ENCODE results near the gene TMSB10.
"Not testable (repeated sequence)": the region's sequence is repeated elsewhere in the genome, so short reads cannot be mapped to it uniquely, and the experiment has no call there.

The TMSB10 gene

DNA sequence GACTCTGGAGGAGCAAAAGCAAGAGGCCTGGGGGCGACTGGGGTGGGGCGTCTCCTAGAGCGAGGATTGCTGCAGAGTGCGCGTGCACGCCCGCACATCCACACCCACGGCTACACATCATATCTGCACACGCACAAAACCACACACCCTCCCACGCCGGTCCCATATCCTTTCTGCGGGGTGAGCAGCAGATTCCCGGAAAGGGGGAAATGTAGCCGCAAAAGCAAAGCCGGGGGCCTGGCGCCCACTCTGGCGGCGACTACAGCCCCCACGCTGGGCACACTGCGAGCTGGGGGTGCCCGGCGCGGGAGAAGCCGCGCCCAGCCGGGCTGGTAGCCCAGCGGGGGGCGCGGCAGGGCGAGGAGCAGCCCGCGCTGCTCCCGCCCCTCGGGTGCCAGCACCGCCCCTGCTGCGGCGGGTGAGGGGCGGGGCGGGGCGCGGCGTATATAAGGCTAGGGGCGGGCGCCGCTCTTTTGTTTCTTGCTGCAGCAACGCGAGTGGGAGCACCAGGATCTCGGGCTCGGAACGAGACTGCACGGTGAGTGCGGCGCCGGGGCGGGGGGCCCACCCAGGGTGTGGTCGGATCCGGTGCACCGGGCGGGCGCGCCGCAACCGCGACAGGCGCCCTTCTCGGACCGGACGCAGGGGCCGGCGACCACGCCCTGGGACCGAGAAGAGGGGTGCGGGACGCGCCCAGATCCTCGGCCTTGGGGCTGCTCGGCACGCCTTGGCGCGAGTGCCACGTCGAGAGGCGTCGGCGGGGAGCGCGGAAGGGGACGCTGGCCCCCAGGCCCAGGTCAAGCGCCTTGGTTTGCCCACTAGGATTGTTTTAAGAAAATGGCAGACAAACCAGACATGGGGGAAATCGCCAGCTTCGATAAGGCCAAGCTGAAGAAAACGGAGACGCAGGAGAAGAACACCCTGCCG lies at the start of gene TMSB10:
TSS of gene TMSB10 (plus strand) at position 476 of the 927 bp plus-strand sequence.
- peak; percentile 91 for DNase-seq (ENCODE audit: low spot score)

- DNase-seq (ENCODE audit: low spot score) = no peak
These were observed 49.7 kb upstream of the TMSB10 start for GRCh38 chr2:84855731-84856130.

GRCh38 chr2:84856787-84857186 lies 48.7 kb upstream of the TMSB10 start:
- no peak for DNase-seq (ENCODE audit: low spot score)

DNA sequence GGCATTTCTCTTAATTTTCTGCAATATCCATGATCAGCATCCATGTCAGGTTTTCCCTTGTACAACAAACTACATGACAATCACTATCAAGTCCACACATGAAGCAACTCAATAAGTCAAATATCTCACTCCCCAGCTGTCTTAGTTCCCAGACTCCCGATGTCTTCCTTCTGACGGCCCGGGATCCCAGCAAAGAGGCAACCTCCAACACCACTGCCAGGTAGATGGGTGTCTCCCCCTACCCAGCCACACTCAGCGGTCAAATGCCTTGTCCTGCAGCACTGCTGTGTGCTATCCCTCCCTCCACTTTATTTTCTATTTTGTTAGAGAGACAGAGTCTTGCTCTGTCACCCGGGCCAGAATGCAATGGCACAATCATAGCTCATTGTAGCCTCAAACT lies 47.9 kb upstream of the TMSB10 start:
- no peak for DNase-seq (ENCODE audit: low spot score)

DNA sequence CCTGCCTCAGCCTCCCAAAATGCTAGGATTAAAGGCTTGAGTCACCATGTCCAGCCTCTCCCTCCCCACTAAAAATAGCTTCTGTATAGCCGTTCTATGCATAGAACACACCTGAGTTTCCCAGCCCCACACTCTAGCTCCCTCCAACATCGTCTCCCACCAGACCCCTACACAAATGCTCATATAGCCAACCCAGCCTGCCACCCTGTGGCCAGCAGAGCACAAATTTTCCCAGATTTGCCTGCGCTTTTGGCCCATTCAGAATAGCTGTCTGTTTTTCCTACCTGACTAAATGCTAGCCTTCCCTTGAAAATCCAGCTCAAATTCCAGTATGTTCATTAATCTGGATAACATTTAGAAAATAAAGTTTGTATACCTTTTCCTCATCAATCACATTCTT lies 47.3 kb upstream of the TMSB10 start:
- DNase-seq (ENCODE audit: low spot score) = no peak

GRCh38 chr2:84858937-84859336 lies 46.5 kb upstream of the TMSB10 start:
- no peak for DNase-seq (ENCODE audit: low spot score)

- DNase-seq (ENCODE audit: low spot score) = no peak
These were observed 43.9 kb upstream of the TMSB10 start for GRCh38 chr2:84861539-84861938.

DNA sequence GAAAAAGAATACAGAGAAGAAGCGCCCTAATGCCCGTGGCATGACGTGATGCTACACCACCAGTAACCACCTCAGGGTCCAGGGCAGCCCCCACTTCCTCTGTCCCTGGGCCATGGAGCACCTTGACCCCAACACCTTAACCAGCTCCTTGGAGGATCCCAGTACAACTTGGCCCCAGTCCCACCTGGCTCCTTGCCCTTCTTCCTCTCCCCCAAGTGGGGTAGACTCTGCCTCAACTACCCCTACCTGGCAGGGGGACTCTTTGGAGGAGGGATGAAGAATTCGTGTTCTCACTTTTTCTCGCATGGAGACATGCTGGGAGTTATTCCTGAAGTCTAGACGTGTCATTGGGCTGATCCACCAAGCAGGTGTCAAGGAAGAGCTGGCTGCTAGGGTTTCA lies 43.5 kb upstream of the TMSB10 start:
- DNase-seq (ENCODE audit: low spot score) = no peak

DNA sequence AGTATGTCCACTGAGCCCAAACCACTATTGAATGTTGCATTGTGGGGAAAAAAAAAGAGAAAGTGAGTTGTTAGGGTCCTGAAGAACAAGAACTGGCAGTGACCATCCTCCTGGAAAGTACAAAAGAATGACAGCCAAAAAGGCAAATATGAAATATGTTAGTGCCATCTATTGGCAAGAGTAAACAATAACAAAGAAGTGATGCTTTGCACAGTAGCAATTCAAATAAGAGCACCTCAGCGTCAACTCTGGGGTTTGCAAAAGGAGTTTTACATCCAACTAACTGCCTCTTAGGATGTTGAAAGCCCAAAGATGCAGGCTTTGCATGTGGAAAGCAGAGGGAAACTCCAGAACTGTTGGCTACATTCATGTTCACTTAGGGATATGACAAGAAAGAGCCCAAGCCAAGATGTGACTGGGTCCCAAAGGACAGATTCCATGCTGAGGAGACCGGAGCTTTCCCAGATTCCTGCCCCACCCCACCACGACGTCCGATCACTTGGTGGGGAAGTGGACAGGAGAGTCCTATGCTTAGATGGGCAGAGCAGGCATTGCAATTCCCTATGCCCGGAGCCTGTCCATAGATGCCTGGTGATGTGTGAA lies 40.2 kb upstream of the TMSB10 start:
- peak; percentile 23 for DNase-seq (ENCODE audit: low spot score)

DNA sequence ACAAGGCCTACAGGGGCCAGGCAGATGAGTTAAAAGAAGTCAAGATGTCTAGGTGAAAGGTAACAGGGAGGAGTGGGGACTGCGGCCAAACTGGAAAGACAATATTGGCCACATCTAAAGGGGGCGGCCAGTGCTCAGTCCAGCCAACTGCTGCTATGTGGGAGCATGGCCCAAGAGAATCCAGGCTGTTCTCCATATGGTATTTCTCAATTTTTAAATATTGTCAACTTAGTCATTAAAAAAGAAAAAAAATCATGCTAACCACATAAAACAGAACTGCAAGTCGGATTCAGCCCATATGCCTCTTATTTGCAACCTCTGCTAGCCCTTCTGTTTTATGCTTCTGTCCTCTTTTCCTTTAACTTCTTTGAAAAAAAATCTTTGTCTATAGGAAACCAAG lies 39.3 kb upstream of the TMSB10 start:
- DNase-seq (ENCODE audit: low spot score) = no peak

GRCh38 chr2:84868327-84868726 lies 37.1 kb upstream of the TMSB10 start:
- not testable (repeated sequence) for DNase-seq (ENCODE audit: low spot score)

GRCh38 chr2:84870306-84870705 lies 35.1 kb upstream of the TMSB10 start:
- no peak for DNase-seq (ENCODE audit: low spot score)

- not testable (repeated sequence) for DNase-seq (ENCODE audit: low spot score)
These were observed 32.8 kb upstream of the TMSB10 start for GRCh38 chr2:84872691-84873090.

DNA sequence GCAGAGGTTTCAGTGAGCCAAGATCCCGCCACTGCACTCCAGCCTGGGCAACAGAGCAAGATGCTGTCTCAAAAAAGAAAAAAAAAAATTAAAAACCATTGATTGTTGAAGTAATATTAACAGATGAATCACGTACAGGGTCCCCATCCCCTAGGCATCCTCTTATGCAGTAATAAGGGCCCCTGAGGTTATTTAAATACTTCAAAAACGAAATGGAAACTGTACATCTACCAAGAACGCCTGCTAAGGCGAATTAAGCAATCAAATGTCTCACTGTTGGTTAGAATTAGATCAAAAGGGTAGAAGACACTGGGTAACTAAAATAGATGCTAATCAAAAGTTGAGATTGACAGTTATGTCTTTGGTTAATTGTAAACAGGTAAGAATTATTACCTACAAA lies 32.1 kb upstream of the TMSB10 start:
- DNase-seq (ENCODE audit: low spot score) = no peak

GRCh38 chr2:84874381-84875212 lies 30.9 kb upstream of the TMSB10 start:
- DNase-seq (ENCODE audit: low spot score) = peak; percentile 61

DNA sequence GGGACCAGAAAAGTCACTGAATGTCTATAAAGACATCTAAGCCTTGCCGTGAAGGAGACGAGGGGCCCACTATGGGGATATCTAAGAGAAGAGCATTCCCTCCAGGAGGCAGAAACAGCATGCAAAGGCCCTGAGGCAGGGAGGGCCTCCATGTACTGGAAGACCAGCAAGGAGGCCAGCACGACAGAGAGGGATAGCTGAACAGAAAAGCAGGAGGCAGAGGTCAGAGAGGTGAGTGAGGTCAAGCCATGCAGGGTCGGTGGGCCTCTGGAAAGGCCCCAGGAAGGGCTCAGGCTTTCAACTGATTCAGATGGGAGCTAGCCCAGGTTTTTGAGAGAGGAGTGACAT lies 30.3 kb upstream of the TMSB10 start:
- DNase-seq (ENCODE audit: low spot score) = no peak

- DNase-seq (ENCODE audit: low spot score) = not testable (repeated sequence)
These were observed 29.8 kb upstream of the TMSB10 start for GRCh38 chr2:84875619-84876018.

GRCh38 chr2:84876369-84876768 lies 29.1 kb upstream of the TMSB10 start:
- no peak for DNase-seq (ENCODE audit: low spot score)

DNA sequence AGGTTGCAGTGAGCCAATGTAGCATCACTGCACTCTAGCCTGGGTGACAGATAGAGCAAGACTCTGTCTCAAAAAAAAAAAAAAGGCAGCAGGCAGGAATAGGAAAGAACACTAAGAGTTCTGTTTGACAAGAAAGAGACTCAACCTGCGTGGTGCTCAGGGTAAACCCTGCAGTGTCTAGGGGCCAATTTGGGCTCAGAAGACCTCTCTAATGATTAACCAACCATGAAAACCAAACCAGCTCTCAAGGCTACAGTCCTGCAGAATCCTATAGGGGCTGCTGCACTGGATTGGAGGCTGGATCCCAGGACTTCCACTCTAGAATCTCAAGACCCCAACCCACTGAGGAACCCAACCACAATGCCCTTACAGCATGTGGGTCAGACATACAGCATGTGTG lies 27.0 kb upstream of the TMSB10 start:
- no peak for DNase-seq (ENCODE audit: low spot score)

DNA sequence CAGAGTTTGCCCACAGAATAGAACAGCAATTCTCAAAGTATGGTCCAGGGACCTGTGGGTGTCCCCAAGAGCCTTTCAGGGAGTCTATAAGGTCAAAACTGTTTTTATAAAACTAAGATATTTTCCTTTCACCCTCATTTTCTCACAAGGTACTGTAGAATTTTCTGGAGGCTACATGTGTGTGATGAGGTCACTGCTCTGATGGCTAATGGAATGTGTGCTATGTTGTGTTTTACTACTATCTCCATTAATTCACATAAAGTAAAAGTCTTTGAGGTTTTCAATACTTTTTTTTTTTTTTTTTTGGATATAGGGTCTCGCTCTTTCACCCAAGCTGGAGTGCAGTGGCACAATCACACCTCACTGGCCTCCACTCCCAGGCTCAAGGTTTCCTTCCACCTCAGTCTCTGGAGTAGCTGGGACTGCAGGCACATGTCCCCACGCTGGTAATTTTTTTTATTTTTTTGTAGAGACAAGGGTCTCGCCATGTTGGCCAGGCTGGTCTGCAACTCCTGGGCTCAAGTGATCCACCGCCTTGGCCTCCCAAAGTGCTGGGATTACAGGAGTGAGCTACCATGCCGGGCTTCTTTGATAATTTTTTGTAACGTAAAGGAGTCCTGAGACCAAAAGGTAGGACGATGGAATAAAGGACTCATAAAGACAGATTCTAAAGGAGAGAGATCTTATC lies 26.4 kb upstream of the TMSB10 start:
- DNase-seq (ENCODE audit: low spot score) = no peak

GRCh38 chr2:84879584-84880394 lies 25.7 kb upstream of the TMSB10 start:
- DNase-seq (ENCODE audit: low spot score) = no peak

DNA sequence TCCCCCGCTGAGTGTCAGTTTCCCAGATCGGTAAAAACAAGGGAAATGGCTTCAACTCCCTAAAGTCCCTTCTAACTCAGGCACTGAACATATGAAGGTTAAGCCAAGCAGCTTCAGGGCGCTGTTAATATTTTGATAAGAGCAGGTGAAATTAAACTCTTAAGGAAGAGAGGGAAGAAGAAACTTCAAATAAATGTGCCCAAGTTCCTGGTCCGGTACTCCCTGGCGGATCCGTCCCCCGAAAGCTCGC lies 25.1 kb upstream of the TMSB10 start:
- no peak for DNase-seq (ENCODE audit: low spot score)
